ENCODE results near the gene ZBTB20.

The ZBTB20 gene

GRCh38 chr3:114856835-114857234, 290.3 kb downstream of the ZBTB20 start:
- Mint-ChIP-seq H3K4me3 (no peak overlapping the region), H3K4me1 (ENCODE audit: low read depth) (peaks cover 8% of the 10 kb centered on the region), H3K36me3 (ENCODE audit: low read depth) (no peaks in the 10 kb centered on the region), H3K27me3 (ENCODE audit: low read depth) (no peaks in the 10 kb centered on the region), H3K9me3 (no peaks in the 10 kb centered on the region), H3K27ac (no peak overlapping the region)

DNA sequence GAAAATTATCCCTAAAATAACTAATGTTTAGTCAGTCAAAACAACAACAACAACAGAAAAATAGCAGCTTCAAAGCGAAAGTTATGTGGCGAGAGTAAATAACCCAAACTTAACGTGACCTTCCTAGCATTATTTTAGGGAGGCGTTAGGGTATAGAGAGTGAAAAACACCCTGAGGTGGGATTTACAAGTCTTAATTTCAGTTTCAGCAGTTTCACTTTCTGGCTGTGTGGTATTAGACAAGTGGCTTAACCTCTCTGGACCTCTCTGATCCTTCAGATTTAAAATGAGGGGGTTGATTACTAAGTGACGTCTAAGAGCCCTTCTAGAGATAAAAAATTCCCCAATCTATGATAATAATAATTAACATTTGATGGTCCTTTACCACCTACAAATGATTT, 291.2 kb downstream of the ZBTB20 start:
- Mint-ChIP-seq H3K36me3 (ENCODE audit: low read depth) (no peaks in the 10 kb centered on the region), H3K27me3 (ENCODE audit: low read depth) (no peaks in the 10 kb centered on the region), H3K9me3 (no peaks in the 10 kb centered on the region), H3K4me3 (no peak overlapping the region), H3K4me1 (ENCODE audit: low read depth) (peaks cover 8% of the 10 kb centered on the region), H3K27ac (no peak overlapping the region)

GRCh38 chr3:114852966-114853365, 294.1 kb downstream of the ZBTB20 start:
- Mint-ChIP-seq H3K36me3 (ENCODE audit: low read depth) (no peaks in the 10 kb centered on the region), H3K4me3 (no peak overlapping the region), H3K27me3 (ENCODE audit: low read depth) (no peaks in the 10 kb centered on the region), H3K4me1 (ENCODE audit: low read depth) (peaks cover 3% of the 10 kb centered on the region), H3K27ac (no peak overlapping the region), H3K9me3 (no peaks in the 10 kb centered on the region)

DNA sequence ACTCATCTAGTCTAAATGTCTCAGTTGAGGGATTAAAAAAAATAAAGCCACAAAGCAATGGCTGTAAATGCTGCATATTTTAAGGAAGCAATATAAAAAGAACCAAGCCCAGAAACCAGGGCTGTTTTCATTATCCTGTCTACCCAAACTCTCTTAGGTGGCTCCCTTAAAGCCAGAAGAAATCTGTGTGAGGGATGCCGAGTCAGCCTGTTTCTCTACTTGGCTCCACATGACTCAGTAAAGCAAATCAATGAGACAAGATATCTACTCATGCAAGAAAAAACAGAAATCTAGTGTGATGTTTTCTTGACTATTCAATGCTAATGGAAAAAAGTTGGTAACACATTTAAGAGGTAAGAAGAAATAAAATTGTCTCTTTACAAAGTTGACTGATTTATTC, 296.2 kb downstream of the ZBTB20 start:
- Mint-ChIP-seq H3K4me1 (ENCODE audit: low read depth) (peaks cover 3% of the 10 kb centered on the region), H3K36me3 (ENCODE audit: low read depth) (no peaks in the 10 kb centered on the region), H3K27me3 (ENCODE audit: low read depth) (no peaks in the 10 kb centered on the region), H3K4me3 (no peak overlapping the region), H3K27ac (no peak overlapping the region), H3K9me3 (no peaks in the 10 kb centered on the region)

DNA sequence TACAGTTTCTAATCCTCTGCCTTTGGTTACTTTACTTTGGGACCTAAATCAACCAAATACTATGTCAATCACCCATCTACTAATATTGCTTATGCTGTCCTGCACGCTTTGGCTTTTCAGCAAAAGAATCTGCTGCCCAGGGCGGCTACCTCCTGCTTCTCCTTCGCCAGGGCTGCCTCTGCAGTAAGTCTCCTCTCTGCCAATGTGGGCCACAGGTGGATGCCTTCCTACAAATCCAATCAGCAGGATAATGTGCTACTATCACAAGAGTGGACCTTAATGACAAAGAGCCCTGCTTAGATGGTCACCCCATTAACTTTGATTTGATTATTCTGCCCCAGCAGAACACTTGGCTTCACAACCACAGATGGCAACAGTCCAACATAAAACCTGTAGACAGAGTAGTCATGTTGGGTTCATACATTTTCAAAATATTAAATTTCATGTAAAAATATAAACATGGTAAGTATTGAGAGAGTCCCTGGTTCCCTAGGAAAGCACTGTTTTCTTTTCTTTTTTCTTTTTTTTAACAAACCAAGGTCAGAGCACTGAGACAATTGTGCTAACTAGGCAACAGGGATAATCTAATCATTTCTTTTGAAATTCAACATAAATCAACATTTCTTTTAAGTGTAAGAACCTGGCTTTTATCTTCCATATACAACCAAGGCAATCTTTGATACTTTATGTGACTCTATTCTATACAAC, 298.3 kb downstream of the ZBTB20 start:
- Mint-ChIP-seq H3K4me3 (no peak overlapping the region), H3K4me1 (ENCODE audit: low read depth) (no peaks in the 10 kb centered on the region), H3K27me3 (ENCODE audit: low read depth) (no peaks in the 10 kb centered on the region), H3K36me3 (ENCODE audit: low read depth) (no peaks in the 10 kb centered on the region), H3K9me3 (no peaks in the 10 kb centered on the region), H3K27ac (no peak overlapping the region)

- no peak overlapping the region for H3K27ac Mint-ChIP-seq
- no peaks in the 10 kb centered on the region for H3K36me3 Mint-ChIP-seq (ENCODE audit: low read depth)
- H3K4me1 Mint-ChIP-seq (ENCODE audit: low read depth) = no peaks in the 10 kb centered on the region
- no peak overlapping the region for H3K4me3 Mint-ChIP-seq
- no peaks in the 10 kb centered on the region for H3K9me3 Mint-ChIP-seq
- H3K27me3 Mint-ChIP-seq (ENCODE audit: low read depth) = no peaks in the 10 kb centered on the region
These were observed 299.0 kb downstream of the ZBTB20 start for GRCh38 chr3:114848082-114848481.

DNA sequence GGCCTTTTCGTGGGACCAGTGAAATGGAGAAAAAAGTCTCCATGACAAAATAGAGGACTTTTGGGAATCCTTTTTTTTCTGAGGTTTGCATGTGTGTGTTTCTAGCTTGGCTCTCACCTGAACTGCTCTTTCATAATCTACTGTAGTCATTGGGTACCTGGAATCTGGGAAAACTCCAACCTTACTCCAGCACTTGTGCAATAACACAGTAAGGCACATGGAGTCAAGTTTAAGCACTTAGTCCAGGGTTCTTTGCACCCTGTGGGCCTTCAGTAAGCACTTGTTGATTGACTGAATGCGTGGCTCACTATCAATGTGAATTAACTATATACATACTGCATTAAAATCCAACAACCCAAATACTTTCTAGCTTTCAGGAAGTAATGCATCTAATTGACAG, 299.5 kb downstream of the ZBTB20 start:
- Mint-ChIP-seq H3K36me3 (ENCODE audit: low read depth) (no peaks in the 10 kb centered on the region), H3K4me1 (ENCODE audit: low read depth) (no peaks in the 10 kb centered on the region), H3K27me3 (ENCODE audit: low read depth) (no peaks in the 10 kb centered on the region), H3K9me3 (no peaks in the 10 kb centered on the region), H3K4me3 (no peak overlapping the region), H3K27ac (no peak overlapping the region)

GRCh38 chr3:114846779-114847178, 300.3 kb downstream of the ZBTB20 start:
- no peaks in the 10 kb centered on the region for H3K9me3 Mint-ChIP-seq
- H3K4me1 Mint-ChIP-seq (ENCODE audit: low read depth) = no peaks in the 10 kb centered on the region
- H3K4me3 Mint-ChIP-seq = no peak overlapping the region
- no peaks in the 10 kb centered on the region for H3K27me3 Mint-ChIP-seq (ENCODE audit: low read depth)
- H3K36me3 Mint-ChIP-seq (ENCODE audit: low read depth) = no peaks in the 10 kb centered on the region
- no peak overlapping the region for H3K27ac Mint-ChIP-seq

DNA sequence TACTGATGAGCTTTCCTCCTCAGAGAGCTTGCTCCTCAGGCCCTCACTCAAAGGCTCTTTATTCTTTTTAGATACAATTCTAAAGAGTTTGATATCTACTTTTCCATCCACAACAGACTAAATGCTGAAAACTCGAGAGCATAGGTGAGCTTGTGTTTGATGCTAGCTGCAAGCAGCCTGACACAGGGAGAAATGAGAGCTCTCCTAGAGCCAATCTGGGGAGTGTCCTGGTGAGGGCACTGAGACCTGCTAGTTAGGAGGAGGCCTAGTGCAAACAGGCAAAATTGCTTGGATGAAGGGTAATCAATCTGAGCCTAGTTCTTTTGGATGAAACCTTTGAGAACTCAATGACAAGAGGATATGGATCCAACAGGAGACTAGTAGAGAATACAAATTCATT, 300.8 kb downstream of the ZBTB20 start:
- no peak overlapping the region for H3K4me3 Mint-ChIP-seq
- H3K4me1 Mint-ChIP-seq (ENCODE audit: low read depth) = no peaks in the 10 kb centered on the region
- no peaks in the 10 kb centered on the region for H3K36me3 Mint-ChIP-seq (ENCODE audit: low read depth)
- H3K27ac Mint-ChIP-seq = no peak overlapping the region
- H3K27me3 Mint-ChIP-seq (ENCODE audit: low read depth) = no peaks in the 10 kb centered on the region
- H3K9me3 Mint-ChIP-seq = no peaks in the 10 kb centered on the region

GRCh38 chr3:114841515-114841914, 305.6 kb downstream of the ZBTB20 start:
- Mint-ChIP-seq H3K36me3 (ENCODE audit: low read depth) (no peaks in the 10 kb centered on the region), H3K27me3 (ENCODE audit: low read depth) (no peaks in the 10 kb centered on the region), H3K4me3 (no peak overlapping the region), H3K27ac (no peak overlapping the region), H3K4me1 (ENCODE audit: low read depth) (no peaks in the 10 kb centered on the region), H3K9me3 (no peaks in the 10 kb centered on the region)

GRCh38 chr3:114839476-114839875, 307.6 kb downstream of the ZBTB20 start:
- Mint-ChIP-seq H3K9me3 (no peaks in the 10 kb centered on the region), H3K27me3 (ENCODE audit: low read depth) (no peaks in the 10 kb centered on the region), H3K4me3 (no peak overlapping the region), H3K36me3 (ENCODE audit: low read depth) (no peaks in the 10 kb centered on the region), H3K27ac (no peak overlapping the region), H3K4me1 (ENCODE audit: low read depth) (no peaks in the 10 kb centered on the region)

GRCh38 chr3:114838025-114838424, 309.1 kb downstream of the ZBTB20 start:
- Mint-ChIP-seq H3K4me3 (no peak overlapping the region), H3K4me1 (ENCODE audit: low read depth) (no peaks in the 10 kb centered on the region), H3K36me3 (ENCODE audit: low read depth) (no peaks in the 10 kb centered on the region), H3K27ac (no peak overlapping the region), H3K9me3 (no peaks in the 10 kb centered on the region), H3K27me3 (ENCODE audit: low read depth) (no peaks in the 10 kb centered on the region)

GRCh38 chr3:114834175-114834940, 312.7 kb downstream of the ZBTB20 start:
- Mint-ChIP-seq H3K27ac (no peak overlapping the region), H3K4me1 (ENCODE audit: low read depth) (no peaks in the 10 kb centered on the region), H3K9me3 (no peaks in the 10 kb centered on the region), H3K4me3 (no peak overlapping the region), H3K36me3 (ENCODE audit: low read depth) (no peaks in the 10 kb centered on the region), H3K27me3 (ENCODE audit: low read depth) (no peaks in the 10 kb centered on the region)

GRCh38 chr3:114831861-114832260, 315.2 kb downstream of the ZBTB20 start:
- Mint-ChIP-seq H3K4me3 (no peak overlapping the region), H3K9me3 (no peaks in the 10 kb centered on the region), H3K4me1 (ENCODE audit: low read depth) (no peaks in the 10 kb centered on the region), H3K36me3 (ENCODE audit: low read depth) (no peaks in the 10 kb centered on the region), H3K27me3 (ENCODE audit: low read depth) (no peaks in the 10 kb centered on the region), H3K27ac (no peak overlapping the region)

GRCh38 chr3:114830652-114831051, 316.4 kb downstream of the ZBTB20 start:
- no peaks in the 10 kb centered on the region for H3K27me3 Mint-ChIP-seq (ENCODE audit: low read depth)
- no peak overlapping the region for H3K4me3 Mint-ChIP-seq
- H3K36me3 Mint-ChIP-seq (ENCODE audit: low read depth) = no peaks in the 10 kb centered on the region
- H3K27ac Mint-ChIP-seq = no peak overlapping the region
- no peaks in the 10 kb centered on the region for H3K4me1 Mint-ChIP-seq (ENCODE audit: low read depth)
- no peaks in the 10 kb centered on the region for H3K9me3 Mint-ChIP-seq
